ENCODE measurements around the gene ABCC1.

Gene ABCC1

GRCh38 chr16:16021988-16022682 is 72.7 kb downstream of the ABCC1 start:
- no peak overlapping the region for H3K4me3 ChIP-seq (ENCODE audit: control insufficient read depth, low read depth, low read length)
- TF ChIP-seq, protein P1, sequence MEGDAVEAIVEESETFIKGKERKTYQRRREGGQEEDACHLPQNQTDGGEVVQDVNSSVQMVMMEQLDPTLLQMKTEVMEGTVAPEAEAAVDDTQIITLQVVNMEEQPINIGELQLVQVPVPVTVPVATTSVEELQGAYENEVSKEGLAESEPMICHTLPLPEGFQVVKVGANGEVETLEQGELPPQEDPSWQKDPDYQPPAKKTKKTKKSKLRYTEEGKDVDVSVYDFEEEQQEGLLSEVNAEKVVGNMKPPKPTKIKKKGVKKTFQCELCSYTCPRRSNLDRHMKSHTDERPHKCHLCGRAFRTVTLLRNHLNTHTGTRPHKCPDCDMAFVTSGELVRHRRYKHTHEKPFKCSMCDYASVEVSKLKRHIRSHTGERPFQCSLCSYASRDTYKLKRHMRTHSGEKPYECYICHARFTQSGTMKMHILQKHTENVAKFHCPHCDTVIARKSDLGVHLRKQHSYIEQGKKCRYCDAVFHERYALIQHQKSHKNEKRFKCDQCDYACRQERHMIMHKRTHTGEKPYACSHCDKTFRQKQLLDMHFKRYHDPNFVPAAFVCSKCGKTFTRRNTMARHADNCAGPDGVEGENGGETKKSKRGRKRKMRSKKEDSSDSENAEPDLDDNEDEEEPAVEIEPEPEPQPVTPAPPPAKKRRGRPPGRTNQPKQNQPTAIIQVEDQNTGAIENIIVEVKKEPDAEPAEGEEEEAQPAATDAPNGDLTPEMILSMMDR (IDR thresholded peaks at IDR 0.05; ENCODE audit: control insufficient read depth, insufficient read depth, low read depth, low read length, missing control alignments) = no peak
- peak; percentile 79 for DNase-seq (ENCODE audit: low read depth)

GRCh38 chr16:16022683-16023064 is 73.3 kb downstream of the ABCC1 start:
- TF ChIP-seq, protein P1 (IDR thresholded peaks at IDR 0.05; ENCODE audit: control insufficient read depth, insufficient read depth, low read depth, low read length, missing control alignments) = no peak
- H3K4me3 ChIP-seq (ENCODE audit: control insufficient read depth, low read depth, low read length) = no peak overlapping the region
- no peak for DNase-seq (ENCODE audit: low read depth)

- DNase-seq (ENCODE audit: low read depth) = peak; percentile 75
- TF ChIP-seq, protein P1 (IDR thresholded peaks at IDR 0.05; ENCODE audit: control insufficient read depth, insufficient read depth, low read depth, low read length, missing control alignments) = no peak
- H3K4me3 ChIP-seq (ENCODE audit: control insufficient read depth, low read depth, low read length) = no peak overlapping the region
Measured at GRCh38 chr16:16025214-16025968, 76.0 kb downstream of the ABCC1 start.

DNA sequence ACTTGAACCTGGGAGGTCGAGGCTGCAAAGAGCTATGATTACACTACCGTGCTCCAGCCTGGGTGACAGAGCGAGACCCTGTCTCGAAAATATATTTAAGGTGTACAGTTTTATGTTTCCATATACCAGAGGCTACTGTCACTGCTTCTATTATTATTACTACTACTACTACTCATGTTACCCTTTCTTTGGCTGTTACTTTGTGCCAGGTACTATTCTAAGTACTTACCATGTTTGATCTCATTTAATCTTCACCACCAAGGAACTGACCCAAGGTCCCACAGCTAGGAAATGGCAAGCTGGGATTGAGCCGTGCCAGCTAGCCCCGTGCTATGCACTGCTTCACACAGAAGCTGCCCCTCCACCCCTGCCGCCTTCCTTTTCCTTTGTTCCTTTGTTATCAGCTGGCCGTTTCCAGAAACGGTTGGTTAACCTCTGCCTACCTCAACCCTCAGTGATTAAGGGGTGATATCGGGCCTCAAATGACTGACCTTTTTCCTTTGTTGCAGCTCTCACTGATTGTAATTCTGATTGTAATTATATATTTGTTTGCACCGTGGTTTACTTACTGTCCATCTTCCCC is 78.4 kb downstream of the ABCC1 start:
- no peak for DNase-seq (ENCODE audit: low read depth)
- no peak overlapping the region for H3K4me3 ChIP-seq (ENCODE audit: control insufficient read depth, low read depth, low read length)
- TF ChIP-seq, protein P1 (IDR thresholded peaks at IDR 0.05; ENCODE audit: control insufficient read depth, insufficient read depth, low read depth, low read length, missing control alignments) = no peak

DNA sequence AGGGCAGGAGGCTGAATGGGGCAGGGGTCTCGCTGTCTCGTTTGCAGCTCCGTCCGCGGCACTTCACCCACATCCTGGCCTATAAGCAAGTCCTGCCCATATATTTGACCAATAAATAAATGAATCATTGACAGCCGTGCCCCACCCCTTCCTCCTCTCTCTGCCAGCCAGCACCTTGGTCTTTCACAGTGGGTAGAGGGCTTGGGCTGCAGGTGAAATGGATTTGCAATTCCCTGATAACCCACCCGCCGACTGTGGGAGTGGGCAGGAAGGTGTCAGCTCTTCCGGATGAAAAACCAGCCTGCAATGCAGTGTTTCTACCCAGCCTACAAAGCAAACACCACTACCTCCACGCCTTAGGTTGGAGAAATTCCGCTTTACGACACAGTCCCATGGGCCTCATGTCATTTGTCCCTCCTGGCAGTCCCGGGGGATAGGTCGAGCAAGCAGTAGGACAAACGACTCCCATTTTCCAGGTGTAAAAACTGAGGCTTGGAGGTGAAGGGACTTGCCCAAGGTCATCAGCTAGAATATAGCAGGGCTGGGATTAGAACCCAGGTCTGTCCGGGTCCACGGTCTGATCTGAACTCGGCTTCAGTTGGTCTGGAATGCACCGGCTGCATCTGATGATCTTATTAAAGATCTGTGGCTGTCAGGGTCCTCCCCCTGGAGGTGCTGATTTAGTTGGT is 79.0 kb downstream of the ABCC1 start:
- TF ChIP-seq, protein P1 (IDR thresholded peaks at IDR 0.05; ENCODE audit: control insufficient read depth, insufficient read depth, low read depth, low read length, missing control alignments) = no peak
- DNase-seq (ENCODE audit: low read depth) = no peak

GRCh38 chr16:16029431-16030011 is 80.1 kb downstream of the ABCC1 start:
- peak; percentile 17 for DNase-seq (ENCODE audit: low read depth)
- H3K4me3 ChIP-seq (ENCODE audit: control insufficient read depth, low read depth, low read length) = no peak overlapping the region
- TF ChIP-seq, protein P1 (IDR thresholded peaks at IDR 0.05; ENCODE audit: control insufficient read depth, insufficient read depth, low read depth, low read length, missing control alignments) = no peak

More for the DNA sequence above, 79.0 kb downstream of the ABCC1 start:
- no peak overlapping the region for H3K4me3 ChIP-seq (ENCODE audit: control insufficient read depth, low read depth, low read length)
